Lung (tissue), 12 donors: ENCODE results near the gene NECTIN4. TPM values are rescaled to one million over a fixed set of nuclear protein-coding genes. Genes with fewer than 3 reads are reported as not detected.

Source experiments
- ATAC-seq: fragments of 200-7000 bp; cut with Tn5 transposase; one replicate; pipeline ENCODE4 v1.9.1; 2020; ENCODE audit warnings: moderate number of reproducible peaks; ENCODE audit not compliant: insufficient read depth, low FRiP score
- DNase-seq, 3 donors: peaks; one replicate each; pipeline ENCODE4 v3.0.0-alpha.2; 2013 to 2017
- H3K27ac ChIP-seq, 2 donors: one replicate each; pipeline ENCODE4 v1.5.1; 2013; ENCODE audit warnings: mild to moderate bottlenecking in 2 of 2, moderate library complexity in 2 of 2, control low read depth in 1 of 2, inconsistent platforms in 1 of 2, low read depth in 1 of 2, low read length in 1 of 2
- H3K27me3 ChIP-seq, 3 donors: one replicate each; pipeline ENCODE4 v1.5.1; 2013; ENCODE audit warnings: low read length in 2 of 3; ENCODE audit not compliant: control insufficient read depth in 3 of 3, insufficient read depth in 3 of 3
- H3K36me3 ChIP-seq, 4 donors: one replicate each; pipeline ENCODE4 v1.5.1; 2013; ENCODE audit warnings: low read length in 4 of 4, mild to moderate bottlenecking in 1 of 4, moderate library complexity in 1 of 4; ENCODE audit not compliant: control insufficient read depth in 4 of 4, insufficient read depth in 4 of 4
- H3K4me1 ChIP-seq, 5 donors: one replicate each; pipeline ENCODE4 v1.5.1; 2013; ENCODE audit warnings: low read length in 5 of 5, mild to moderate bottlenecking in 2 of 5, moderate library complexity in 1 of 5; ENCODE audit not compliant: control insufficient read depth in 5 of 5, insufficient read depth in 5 of 5
- H3K4me3 ChIP-seq: one replicate; pipeline ENCODE4 v1.5.1; 2013; ENCODE audit warnings: mild to moderate bottlenecking, control low read depth, moderate library complexity
- H3K9ac ChIP-seq, 2 donors: one replicate each; pipeline ENCODE4 v1.5.1; 2013; ENCODE audit warnings: low read length in 2 of 2, control low read depth in 1 of 2; ENCODE audit not compliant: insufficient read depth in 1 of 2
- H3K9me3 ChIP-seq, 4 donors: one replicate each; pipeline ENCODE4 v1.5.1; 2013; ENCODE audit warnings: low read length in 3 of 4, mild to moderate bottlenecking in 1 of 4, moderate library complexity in 1 of 4; ENCODE audit not compliant: control insufficient read depth in 4 of 4, insufficient read depth in 3 of 4
- WGBS, 2 donors: extraction: QIAGEN DNeasy Blood & Tissue Kit; methylation state at CpG; one replicate each; pipeline ENCODE4 v1.1.7; 2013; 5-methylcytosine and 5-hydroxymethylcytosine counted together
- polyA plus RNA-seq, 2 donors: library from polyadenylated mRNA; stranded (reverse); fragments of 200-250 nt; gene quantifications; one replicate each; pipeline ENCODE4 v1.2.1, GENCODE V29; 2013
- total RNA-seq, 2 donors: library from RNA; depleted of rRNA in 1 of 2; stranded (reverse); fragments of >200 nt in 1 of 2; gene quantifications; one replicate each; pipeline ENCODE4 v1.2.1, GENCODE V29; 2014 to 2021
- TF ChIP-seq, protein P1 (sequence below): IDR thresholded peaks from 2 replicates; pipeline ENCODE4 v1.5.1; 2012; ENCODE audit warnings: mild to moderate bottlenecking; ENCODE audit errors: control extremely low read depth, extremely low read depth
- donor health status: control.
- donor health status: control.
- donor health status: Bipolar disorder and iron deficiency.
- donor health status: healthy.
- donor health status: DM: yes; HTN: yes; CAD: no.

NECTIN4 gene
- total and polyA plus RNA-seq, 4 donors: 6.2 to 12.5 (median 9.9) TPM

DNA sequence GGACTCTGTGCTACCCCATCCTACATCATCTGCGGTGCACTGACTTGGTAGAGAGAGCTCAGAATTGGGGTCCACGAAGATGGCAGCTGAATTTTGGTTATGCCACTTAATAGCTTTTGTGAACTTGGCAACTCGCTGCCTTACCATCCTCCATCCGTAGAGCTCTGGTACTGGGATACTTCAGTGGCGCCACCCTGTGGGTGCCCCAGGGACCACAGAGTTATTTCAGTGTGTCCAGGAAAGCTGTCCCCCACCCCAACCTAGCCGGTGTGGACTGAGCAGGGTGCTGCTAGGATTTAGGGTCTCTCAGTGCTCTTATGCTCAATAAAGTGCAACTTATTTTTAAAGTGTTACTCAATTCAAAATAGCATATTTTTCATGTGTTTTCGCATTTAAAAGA lies 34.6 kb downstream of the NECTIN4 start:
- DNase-seq: no peak
- H3K9me3 ChIP-seq: no peaks in the 10 kb centered on the region
- 86 to 87% methylated on average over 7 of the region's 7 CpGs for WGBS, 2 donors
- H3K4me3 ChIP-seq: no peak overlapping the region
- TF ChIP-seq, protein P1, sequence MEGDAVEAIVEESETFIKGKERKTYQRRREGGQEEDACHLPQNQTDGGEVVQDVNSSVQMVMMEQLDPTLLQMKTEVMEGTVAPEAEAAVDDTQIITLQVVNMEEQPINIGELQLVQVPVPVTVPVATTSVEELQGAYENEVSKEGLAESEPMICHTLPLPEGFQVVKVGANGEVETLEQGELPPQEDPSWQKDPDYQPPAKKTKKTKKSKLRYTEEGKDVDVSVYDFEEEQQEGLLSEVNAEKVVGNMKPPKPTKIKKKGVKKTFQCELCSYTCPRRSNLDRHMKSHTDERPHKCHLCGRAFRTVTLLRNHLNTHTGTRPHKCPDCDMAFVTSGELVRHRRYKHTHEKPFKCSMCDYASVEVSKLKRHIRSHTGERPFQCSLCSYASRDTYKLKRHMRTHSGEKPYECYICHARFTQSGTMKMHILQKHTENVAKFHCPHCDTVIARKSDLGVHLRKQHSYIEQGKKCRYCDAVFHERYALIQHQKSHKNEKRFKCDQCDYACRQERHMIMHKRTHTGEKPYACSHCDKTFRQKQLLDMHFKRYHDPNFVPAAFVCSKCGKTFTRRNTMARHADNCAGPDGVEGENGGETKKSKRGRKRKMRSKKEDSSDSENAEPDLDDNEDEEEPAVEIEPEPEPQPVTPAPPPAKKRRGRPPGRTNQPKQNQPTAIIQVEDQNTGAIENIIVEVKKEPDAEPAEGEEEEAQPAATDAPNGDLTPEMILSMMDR: no peak
- no peaks in the 10 kb centered on the region for H3K4me1 ChIP-seq
- ATAC-seq: no peak
- peaks cover 0 to 3% (median 0%) of the 10 kb centered on the region in 3 donors for H3K27me3 ChIP-seq
- H3K9ac ChIP-seq: no peak overlapping the region
- H3K36me3 ChIP-seq: peaks cover 0 to 14% (median 0%) of the 10 kb centered on the region in 4 donors
- no peak overlapping the region for H3K27ac ChIP-seq

DNA sequence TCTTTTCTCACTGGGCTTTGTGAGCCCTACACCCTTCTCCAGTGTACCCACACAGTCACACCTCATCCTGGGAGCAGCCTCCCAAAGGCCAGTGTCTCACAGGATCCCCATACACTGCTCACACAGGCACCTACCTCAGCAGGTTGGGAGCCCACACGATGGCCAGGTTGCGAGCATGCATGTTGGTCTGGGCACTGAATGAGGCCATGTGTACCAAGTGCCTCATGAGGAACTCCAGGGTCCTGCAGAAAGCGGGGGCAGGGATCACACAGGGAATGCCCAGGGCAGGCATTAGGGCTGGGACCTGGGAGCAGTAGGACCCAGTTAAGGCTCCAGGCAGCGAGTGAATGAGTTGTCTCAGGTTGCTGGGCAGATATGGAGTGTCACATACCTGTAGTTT lies 35.1 kb downstream of the NECTIN4 start:
- Histone ChIP-seq H3K27me3 (peaks cover 0 to 3% (median 0%) of the 10 kb centered on the region in 3 donors), H3K4me1 (no peaks in the 10 kb centered on the region), H3K9ac (no peak overlapping the region), H3K4me3 (no peak overlapping the region), H3K27ac (no peak overlapping the region), H3K9me3 (no peaks in the 10 kb centered on the region), H3K36me3 (peaks cover 0 to 15% (median 0%) of the 10 kb centered on the region in 4 donors)
- TF ChIP-seq, protein P1: no peak
- 89 to 92% methylated on average over 4 of the region's 4 CpGs for WGBS, 2 donors
- DNase-seq (no peak), ATAC-seq (no peak)

DNA sequence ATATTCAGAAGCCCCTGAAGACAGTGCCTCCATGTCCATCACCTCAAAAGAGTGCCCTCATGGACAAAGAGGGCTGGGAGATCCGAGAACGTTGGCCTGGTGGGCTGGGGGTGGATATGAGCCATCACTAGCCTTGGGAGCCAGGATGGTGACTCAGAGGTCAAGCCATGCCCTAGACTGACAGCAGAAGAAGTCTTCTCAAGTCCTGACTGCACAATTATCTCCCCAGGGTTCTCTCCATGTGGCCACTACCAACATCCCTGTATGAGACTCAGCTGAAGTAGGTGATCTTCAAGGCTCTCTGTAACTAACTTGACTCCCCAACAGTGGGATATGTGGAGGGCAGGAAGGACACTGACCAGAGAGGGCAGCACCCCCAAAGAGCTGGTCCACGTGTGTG lies 36.5 kb downstream of the NECTIN4 start:
- TF ChIP-seq, protein P1: no peak
- Histone ChIP-seq H3K4me1 (no peaks in the 10 kb centered on the region), H3K4me3 (no peak overlapping the region), H3K9ac (no peak overlapping the region), H3K27ac (no peak overlapping the region), H3K36me3 (peaks cover 0 to 16% (median 0%) of the 10 kb centered on the region in 4 donors), H3K27me3 (peaks cover 0 to 3% (median 0%) of the 10 kb centered on the region in 3 donors), H3K9me3 (peaks cover 0 to 5% (median 0%) of the 10 kb centered on the region in 4 donors)
- DNase-seq (no peak), ATAC-seq (no peak)
- 82 to 84% methylated on average over 3 of the region's 3 CpGs for WGBS, 2 donors

DNA sequence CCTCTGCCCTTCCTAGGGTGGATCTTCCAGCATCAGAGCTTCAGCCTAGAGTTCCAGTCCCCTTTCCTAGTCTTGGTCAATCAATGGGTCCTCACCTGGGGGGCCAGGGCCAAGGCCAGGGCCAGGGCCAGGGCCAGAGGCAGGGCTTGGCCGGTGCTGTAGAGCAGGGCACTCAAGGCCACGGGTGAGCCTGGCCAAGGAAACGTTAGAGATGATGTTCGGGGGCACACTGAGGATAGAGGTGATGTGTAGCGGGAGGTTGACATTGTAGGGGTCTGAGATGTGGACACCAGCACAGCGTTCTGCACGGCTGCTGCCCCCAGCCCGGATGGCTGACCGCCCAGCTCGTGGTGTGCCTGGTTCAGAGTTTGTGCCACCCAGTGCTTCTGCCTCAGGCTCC lies 38.1 kb downstream of the NECTIN4 start:
- Histone ChIP-seq H3K4me1 (peaks cover 0 to 3% (median 0%) of the 10 kb centered on the region in 5 donors), H3K27me3 (peaks cover 0 to 3% (median 0%) of the 10 kb centered on the region in 3 donors), H3K4me3 (no peak overlapping the region), H3K9ac (no peak overlapping the region), H3K36me3 (peaks cover 0 to 19% (median 0%) of the 10 kb centered on the region in 4 donors), H3K9me3 (peaks cover 0 to 9% (median 3%) of the 10 kb centered on the region in 4 donors), H3K27ac (no peak overlapping the region)
- TF ChIP-seq, protein P1: no peak
- 95 to 97% methylated on average over 10 of the region's 10 CpGs for WGBS, 2 donors
- ATAC-seq (no peak), DNase-seq (no peak)
